ENCODE data around the gene SACS. TPM values are rescaled to one million over a fixed set of nuclear protein-coding genes. Genes with fewer than 3 reads are reported as not detected.
A peak's percentile ranks its signal among the peaks of the same experiment; 100 is the strongest.
"Not testable (repeated sequence)": the region's sequence is repeated elsewhere in the genome, so short reads cannot be mapped to it uniquely, and the experiment has no call there.

SACS gene
- total RNA-seq, 2 experiments from 2014 or later = 17.7 to 20.8 TPM

DNA sequence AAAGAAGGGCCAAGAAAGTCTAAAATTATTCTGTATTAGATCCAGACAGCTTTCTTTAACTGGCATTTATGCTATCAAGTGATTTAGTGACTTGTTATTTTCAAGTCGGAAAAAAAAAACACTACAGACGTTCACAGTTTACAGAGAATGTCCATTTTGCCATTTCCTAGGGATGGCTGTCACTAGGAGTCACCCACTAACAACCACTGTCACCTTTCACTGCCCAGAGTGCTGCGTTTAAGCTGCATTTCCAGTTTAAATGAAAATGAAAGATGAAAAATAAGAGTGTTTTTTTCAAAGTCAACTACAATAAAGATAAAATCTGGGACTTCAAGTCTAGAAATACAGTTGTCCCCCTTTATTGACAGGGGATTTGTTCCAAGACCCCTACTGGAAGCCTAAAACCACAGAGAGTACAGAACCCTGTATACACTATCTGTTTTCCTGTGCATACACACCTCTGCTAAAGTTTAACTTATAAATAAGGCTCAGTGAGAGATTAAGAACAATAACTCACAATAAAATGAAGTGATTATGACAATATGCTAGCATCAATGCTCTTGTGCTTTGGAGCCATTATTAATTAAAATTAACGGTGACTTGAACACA is 112.5 kb downstream of the SACS start:
- Mint-ChIP-seq H3K4me3 (peak overlapping the region; percentile 79), H3K9me3 (no peaks in the 10 kb centered on the region), H3K27ac (no peak overlapping the region), H3K4me1 (peaks cover 30% of the 10 kb centered on the region), H3K36me3 (ENCODE audit: low read depth) (no peaks in the 10 kb centered on the region), H3K27me3 (peaks cover 19% of the 10 kb centered on the region)
- CTCF ChIA-PET = interaction anchor here (0.6 to 0.9 kb wide), 3 partner anchors 9 to 145 kb away, joined by 3 to 4 read pairs (median 3); no protein-coding TSS in a partner anchor
- POLR2A ChIA-PET = interaction anchor here (0.9 kb wide), 1 partner anchor 57 kb away, joined by 4 read pairs; no protein-coding TSS in a partner anchor
- no peak for DNase-seq

DNA sequence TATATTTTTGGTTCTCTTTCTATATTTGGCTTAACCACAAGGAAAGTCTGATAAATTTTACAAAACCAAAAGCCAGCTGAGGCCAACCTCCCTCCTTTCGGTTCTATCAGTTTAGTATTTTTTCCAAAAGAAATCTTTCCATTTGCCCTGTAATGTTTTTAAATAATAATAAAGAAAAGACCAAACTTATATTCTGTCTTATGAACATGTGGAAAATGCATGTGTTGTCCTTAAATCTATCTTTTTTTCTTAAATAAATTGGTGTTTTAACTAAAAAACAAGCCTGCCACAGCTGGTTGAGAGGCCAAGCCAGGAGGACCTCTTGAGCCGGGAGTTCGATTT is 113.6 kb downstream of the SACS start:
- ChIA-PET POLR2A (no interaction called here), CTCF (no interaction called here)
- DNase-seq = no peak

DNA sequence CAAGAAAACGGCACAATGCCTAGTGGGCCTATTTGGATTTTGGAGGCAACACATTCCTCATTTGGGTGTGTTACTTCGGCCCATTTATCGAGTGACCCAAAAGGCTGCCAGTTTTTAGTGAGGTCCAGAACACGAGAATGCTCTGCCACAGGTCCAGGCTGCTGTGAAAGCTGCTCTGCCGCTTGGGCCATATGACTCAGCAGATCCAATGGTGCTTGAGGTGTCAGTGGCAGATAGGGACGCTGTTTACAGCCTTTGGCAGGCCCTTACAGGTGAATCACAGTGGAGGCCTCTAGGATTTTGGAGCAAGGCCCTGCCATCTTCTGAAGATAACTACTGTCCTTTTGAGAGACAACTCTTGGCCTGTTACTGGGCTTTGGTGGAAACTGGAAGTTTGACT is 118.7 kb downstream of the SACS start:
- H3K4me1 Mint-ChIP-seq; H3K27me3 Mint-ChIP-seq; H3K27ac Mint-ChIP-seq; H3K9me3 Mint-ChIP-seq; H3K4me3 Mint-ChIP-seq; POLR2A ChIA-PET; CTCF ChIA-PET; H3K36me3 Mint-ChIP-seq (ENCODE audit: low read depth); DNase-seq: not testable (repeated sequence)

More for the DNA sequence above, 113.6 kb downstream of the SACS start:
- H3K4me1 Mint-ChIP-seq = peaks cover 30% of the 10 kb centered on the region
- H3K4me3 Mint-ChIP-seq = no peak overlapping the region
- no peaks in the 10 kb centered on the region for H3K9me3 Mint-ChIP-seq
- H3K27me3 Mint-ChIP-seq = peaks cover 19% of the 10 kb centered on the region
- H3K36me3 Mint-ChIP-seq (ENCODE audit: low read depth) = no peaks in the 10 kb centered on the region
- no peak overlapping the region for H3K27ac Mint-ChIP-seq

DNA sequence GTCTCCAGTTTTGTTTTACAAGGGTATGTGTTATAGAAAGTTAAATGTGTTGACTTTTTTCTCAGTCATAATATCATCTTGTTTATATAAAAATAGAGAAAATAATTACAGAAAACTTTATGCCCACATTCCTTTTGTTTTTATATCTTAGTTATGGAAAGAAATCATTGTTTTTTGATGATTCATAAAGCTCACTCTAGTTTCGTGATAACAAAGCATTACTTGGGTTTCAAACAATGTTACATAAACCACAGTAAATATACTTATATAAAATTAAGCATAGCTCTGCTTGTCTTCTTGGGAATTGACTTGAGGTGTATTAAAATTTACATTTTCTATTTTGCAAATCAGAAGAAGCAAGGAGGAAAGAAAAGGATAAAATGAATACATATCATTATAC is 140.9 kb downstream of the SACS start:
- H3K4me1 Mint-ChIP-seq = no peaks in the 10 kb centered on the region
- H3K4me3 Mint-ChIP-seq = no peak overlapping the region
- H3K9me3 Mint-ChIP-seq = no peaks in the 10 kb centered on the region
- POLR2A ChIA-PET = no interaction called here
- peaks cover 6% of the 10 kb centered on the region for H3K27me3 Mint-ChIP-seq
- H3K36me3 Mint-ChIP-seq (ENCODE audit: low read depth) = no peaks in the 10 kb centered on the region
- H3K27ac Mint-ChIP-seq = no peak overlapping the region
- CTCF ChIA-PET = no interaction called here
- no peak for DNase-seq

DNA sequence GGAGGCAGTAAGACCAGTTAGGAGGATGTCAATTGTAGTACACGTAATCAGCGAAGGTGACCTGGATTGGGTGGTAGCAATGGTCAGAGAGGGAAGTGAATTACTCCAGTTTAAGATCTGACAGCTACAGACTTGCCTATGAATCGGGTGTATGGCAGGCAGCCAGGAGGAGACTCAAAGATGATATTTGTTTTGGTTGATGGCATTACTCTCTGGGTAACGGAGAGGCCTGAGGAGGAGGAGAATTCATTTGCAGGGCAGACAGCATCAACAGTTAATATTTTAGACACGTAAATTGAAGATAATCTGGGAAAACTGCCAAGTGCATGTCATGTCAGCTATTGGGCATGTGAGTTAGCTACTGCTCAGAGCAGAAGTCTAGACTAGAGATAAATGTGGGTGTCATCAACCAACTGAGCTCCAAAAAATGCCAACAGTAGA is 143.6 kb downstream of the SACS start:
- H3K9me3 Mint-ChIP-seq = no peaks in the 10 kb centered on the region
- POLR2A ChIA-PET = no interaction called here

DNA sequence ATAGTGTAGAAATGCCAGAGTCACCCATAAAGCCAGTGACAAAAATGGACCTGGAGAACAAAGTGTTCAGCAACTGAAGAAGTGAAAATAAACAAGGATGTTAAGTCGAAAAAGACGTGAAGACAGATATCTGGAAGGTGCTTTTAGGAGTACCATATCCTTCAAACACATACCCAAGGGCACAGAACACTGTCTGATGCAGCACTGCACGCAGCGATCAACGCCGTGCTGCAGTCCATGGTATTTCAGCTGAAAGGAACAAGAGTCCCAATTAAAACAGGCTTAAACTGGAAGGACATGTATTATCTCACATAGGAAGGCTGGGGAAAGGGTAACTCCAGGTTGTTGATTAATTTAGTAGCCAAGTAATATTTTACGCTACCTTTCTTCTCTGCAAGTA is 144.5 kb downstream of the SACS start:
- Mint-ChIP-seq H3K36me3 (ENCODE audit: low read depth) (no peaks in the 10 kb centered on the region), H3K4me3 (no peak overlapping the region)

More for the DNA sequence above, 143.6 kb downstream of the SACS start:
- no peak for DNase-seq
- no peak overlapping the region for H3K27ac Mint-ChIP-seq
- H3K4me3 Mint-ChIP-seq = no peak overlapping the region
- CTCF ChIA-PET = no interaction called here
- no peaks in the 10 kb centered on the region for H3K4me1 Mint-ChIP-seq
- no peaks in the 10 kb centered on the region for H3K36me3 Mint-ChIP-seq (ENCODE audit: low read depth)
- H3K27me3 Mint-ChIP-seq = peaks cover 5% of the 10 kb centered on the region

DNA sequence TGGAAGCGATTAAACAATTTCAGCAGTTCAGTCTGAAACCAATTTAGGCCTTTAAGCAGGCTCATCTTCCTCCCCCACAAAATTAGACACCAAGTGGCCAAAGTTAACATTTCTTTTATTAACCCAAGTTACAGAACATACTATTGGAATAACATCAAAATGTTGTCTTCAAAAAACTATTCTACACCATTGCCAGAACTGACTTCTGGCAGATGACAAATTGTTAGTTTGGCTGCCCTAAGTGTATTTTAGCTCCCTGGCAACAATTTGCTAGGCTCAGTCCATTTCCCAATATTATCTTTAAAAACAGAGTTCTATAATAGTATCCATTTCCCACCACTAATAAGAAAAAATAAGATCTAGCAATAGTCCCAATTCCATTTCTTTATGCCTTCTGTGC is 144.9 kb downstream of the SACS start:
- Mint-ChIP-seq H3K36me3 (ENCODE audit: low read depth) (no peaks in the 10 kb centered on the region), H3K9me3 (no peaks in the 10 kb centered on the region), H3K27ac (no peak overlapping the region), H3K4me3 (no peak overlapping the region), H3K4me1 (no peaks in the 10 kb centered on the region), H3K27me3 (peaks cover 5% of the 10 kb centered on the region)
- DNase-seq = no peak
- POLR2A ChIA-PET = no interaction called here
- CTCF ChIA-PET = no interaction called here

More for the DNA sequence above, 144.5 kb downstream of the SACS start:
- Mint-ChIP-seq H3K9me3 (no peaks in the 10 kb centered on the region), H3K27me3 (peaks cover 5% of the 10 kb centered on the region), H3K4me1 (no peaks in the 10 kb centered on the region), H3K27ac (no peak overlapping the region)
- DNase-seq = no peak
- ChIA-PET POLR2A (no interaction called here), CTCF (no interaction called here)

DNA sequence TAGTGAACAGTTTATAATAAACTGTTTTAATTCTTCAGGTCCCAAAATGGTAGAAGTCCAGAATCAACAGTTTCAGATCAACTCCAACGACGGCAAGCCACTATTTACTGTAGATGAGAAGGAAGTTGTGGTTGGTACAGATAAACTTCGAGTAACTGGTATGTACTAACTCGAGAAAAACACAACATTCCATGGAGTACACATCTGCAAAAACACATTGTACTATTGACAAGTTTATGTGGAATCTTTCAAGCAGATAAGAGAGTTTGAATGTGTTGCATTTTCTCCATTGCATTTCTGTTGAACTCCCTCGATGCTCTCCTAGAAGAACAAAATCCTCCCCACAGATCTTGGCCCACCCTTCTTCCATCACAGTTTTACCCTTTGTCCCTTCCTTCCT is 154.2 kb downstream of the SACS start:
- no peak for DNase-seq
- no peaks in the 10 kb centered on the region for H3K4me1 Mint-ChIP-seq
- no peak overlapping the region for H3K4me3 Mint-ChIP-seq
- H3K36me3 Mint-ChIP-seq (ENCODE audit: low read depth) = no peaks in the 10 kb centered on the region
- ChIA-PET POLR2A (no interaction called here), CTCF (no interaction called here)
- peaks cover 2% of the 10 kb centered on the region for H3K27me3 Mint-ChIP-seq
- H3K27ac Mint-ChIP-seq = no peak overlapping the region
- no peaks in the 10 kb centered on the region for H3K9me3 Mint-ChIP-seq

Other genes starting within 250 kb of the SACS start
- under 1 TPM; 0.33 to 0.45 TPM for gene TNFRSF19, start 136.7 kb upstream of the SACS start, total RNA-seq

Measured in activated CD4-positive, alpha-beta memory T cell treated with anti-CD3 and anti-CD28 coated beads, Interleukin-2, amount 10 ng/mL, durations not matched to agents 7 days and 5 days (primary cell).